Astrocyte of the spinal cord (primary cell): ENCODE data around the gene VILL.
A peak's percentile ranks its signal among the peaks of the same experiment; 100 is the strongest.

Experiments used
- DNase-seq: peaks from one replicate; pipeline ENCODE4 v3.0.0; 2011; ENCODE audit warnings: low read depth, low spot score
- H3K4me3 ChIP-seq: 2 replicates; pipeline ENCODE4 v1.5.1; 2011; ENCODE audit warnings: low read depth, mild to moderate bottlenecking, low read length, moderate library complexity
- in situ Hi-C: cut with HindIII; loops from 2 replicates; pipeline ENCODE4 v1.10.0; 2017; ENCODE audit warnings: low sequenced_read_pairs
- TF ChIP-seq, protein P1 (sequence below): IDR thresholded peaks from 2 replicates; pipeline ENCODE4 v1.5.1; 2012; ENCODE audit warnings: low read depth, mild to moderate bottlenecking, low read length, inconsistent platforms

Gene VILL

DNA sequence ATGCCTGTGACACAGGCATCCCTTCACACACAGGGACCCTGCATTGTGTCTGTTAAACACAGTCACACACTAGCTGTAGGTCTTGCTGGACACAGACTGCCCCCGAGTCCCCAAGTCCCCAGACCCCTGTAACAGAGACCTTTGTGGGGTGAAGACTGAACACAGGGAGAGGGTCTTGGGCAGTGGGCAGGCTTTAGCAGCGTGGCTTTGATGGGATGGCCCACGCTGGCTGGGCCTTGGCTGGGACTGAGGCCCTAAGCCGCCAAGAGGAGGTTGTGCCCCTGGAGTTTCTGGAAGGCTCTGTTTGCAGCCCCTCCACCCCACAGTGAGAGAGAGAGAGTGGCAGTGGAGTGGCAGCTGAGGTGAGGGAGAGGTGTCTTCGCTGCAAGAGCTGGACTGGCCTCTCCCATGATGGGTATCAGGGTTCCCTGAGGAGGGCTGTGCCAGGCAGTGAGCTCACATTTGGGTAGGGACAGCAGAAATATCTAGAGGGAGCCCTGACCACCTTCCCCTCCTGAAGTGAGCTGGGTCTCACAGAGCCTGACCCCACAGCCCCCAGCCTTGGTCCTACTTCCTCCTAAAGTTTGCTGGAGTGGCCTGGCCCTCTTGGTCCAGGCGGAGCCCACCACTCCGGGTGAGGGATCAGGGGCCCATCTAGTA, 635 bp upstream of the VILL start:
- no peak for DNase-seq
- H3K4me3 ChIP-seq = no peak overlapping the region
- TF ChIP-seq, protein P1, sequence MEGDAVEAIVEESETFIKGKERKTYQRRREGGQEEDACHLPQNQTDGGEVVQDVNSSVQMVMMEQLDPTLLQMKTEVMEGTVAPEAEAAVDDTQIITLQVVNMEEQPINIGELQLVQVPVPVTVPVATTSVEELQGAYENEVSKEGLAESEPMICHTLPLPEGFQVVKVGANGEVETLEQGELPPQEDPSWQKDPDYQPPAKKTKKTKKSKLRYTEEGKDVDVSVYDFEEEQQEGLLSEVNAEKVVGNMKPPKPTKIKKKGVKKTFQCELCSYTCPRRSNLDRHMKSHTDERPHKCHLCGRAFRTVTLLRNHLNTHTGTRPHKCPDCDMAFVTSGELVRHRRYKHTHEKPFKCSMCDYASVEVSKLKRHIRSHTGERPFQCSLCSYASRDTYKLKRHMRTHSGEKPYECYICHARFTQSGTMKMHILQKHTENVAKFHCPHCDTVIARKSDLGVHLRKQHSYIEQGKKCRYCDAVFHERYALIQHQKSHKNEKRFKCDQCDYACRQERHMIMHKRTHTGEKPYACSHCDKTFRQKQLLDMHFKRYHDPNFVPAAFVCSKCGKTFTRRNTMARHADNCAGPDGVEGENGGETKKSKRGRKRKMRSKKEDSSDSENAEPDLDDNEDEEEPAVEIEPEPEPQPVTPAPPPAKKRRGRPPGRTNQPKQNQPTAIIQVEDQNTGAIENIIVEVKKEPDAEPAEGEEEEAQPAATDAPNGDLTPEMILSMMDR = no peak
- in situ Hi-C loops = no loop called here

DNA sequence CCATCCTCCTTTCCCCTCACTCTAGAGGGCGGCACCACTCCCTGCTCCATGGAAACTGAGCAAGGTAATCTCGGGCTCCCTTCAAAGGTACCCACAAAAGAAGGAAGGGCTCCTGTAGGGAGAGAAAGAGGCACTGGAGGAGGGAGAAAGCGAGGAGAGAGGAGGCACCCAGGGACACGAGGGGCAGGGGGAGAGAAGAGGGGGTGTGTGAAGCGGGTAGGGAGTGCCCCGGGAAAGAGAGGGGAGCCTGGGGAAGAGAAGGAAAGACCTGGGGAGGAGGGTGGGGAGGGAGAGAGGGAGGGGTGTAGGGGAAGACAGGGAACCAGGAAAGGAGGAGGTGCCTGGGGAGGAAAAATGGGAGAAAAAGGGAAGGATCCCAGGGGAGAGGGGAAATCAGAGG, 523 bp downstream of the VILL start:
- TF ChIP-seq, protein P1 = no peak
- in situ Hi-C loops = no loop called here
- H3K4me3 ChIP-seq = no peak overlapping the region
- no peak for DNase-seq

DNA sequence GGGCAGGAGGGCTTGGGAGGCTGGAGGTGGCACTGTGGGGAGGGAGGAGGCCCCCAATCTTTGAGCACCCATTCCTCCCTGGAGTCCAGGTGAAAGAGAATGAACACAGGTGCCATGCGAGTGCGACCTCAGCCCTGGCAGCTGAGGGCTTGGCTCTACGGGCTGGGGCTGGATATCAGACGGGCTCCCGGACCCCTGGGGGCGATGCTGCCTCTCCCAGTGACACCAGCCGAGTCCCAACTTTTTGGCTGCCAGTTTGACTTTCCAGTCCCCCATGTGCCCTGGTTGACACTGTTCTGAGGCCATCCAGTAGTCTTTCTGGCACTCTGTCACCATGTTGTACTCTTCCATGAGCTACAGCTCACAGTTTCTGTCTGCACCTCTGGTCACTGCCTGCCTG, 1.2 kb downstream of the VILL start:
- TF ChIP-seq, protein P1 = no peak
- no peak for DNase-seq
- no peak overlapping the region for H3K4me3 ChIP-seq
- in situ Hi-C loops = no loop called here

DNA sequence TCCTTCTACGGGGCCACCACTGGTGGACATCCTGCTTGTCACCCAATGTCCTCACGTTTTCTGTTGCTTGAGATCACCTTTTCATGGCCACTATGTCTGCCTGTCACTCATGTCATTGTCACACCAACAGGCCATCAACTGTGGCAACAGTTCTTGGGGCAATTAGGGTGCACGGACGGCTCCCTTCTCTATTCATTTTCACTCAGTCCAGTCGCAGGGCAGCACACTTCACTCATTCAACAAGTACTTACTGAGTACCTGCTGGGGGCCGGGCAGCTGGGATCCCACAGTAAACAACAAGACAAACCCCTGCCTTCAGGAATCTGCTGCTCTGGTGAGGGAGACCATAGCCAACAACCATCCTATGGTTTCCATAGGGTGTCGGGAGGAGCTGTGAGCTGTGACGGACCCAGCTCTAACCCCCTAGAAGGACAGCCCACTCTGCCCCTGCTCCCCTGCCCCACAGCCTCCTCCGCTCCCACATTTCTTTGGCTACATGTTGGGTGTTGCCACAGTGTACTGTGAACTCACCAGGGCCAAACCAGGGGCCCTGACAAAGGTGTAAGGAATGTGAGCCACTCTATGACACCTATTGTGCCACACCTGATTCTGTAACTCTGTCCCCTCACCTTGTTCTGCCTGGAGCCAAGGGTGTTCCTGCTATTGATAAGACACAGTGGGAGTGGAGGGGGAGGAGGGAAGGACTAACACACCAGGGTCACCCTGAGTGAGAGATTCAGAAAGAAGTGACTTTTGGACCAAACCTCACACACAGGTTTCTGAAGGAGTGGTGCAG, 1.9 kb downstream of the VILL start:
- in situ Hi-C loops = no loop called here
- TF ChIP-seq, protein P1 = no peak
- DNase-seq = no peak
- H3K4me3 ChIP-seq = no peak overlapping the region

DNA sequence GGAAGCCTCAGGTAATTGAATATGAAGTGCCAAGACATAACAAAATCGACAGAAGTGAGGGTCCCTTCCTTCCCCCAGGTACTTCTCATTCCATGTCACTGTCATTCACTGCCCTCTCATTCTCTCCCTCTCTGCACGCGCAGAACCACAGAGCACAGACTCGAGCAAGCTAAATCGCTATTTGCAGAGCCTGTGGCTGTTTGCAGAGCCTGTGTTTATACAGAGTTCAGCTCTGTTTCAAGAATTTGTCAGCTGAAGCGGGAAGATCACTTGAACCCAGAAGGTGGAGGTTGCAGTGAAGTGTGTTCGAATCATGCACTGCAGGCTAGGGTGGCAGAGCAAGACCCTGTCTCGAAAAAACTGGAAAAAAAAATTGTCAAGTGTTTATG, 2.5 kb downstream of the VILL start:
- in situ Hi-C loops = no loop called here
- H3K4me3 ChIP-seq = no peak overlapping the region
- DNase-seq = no peak

DNA sequence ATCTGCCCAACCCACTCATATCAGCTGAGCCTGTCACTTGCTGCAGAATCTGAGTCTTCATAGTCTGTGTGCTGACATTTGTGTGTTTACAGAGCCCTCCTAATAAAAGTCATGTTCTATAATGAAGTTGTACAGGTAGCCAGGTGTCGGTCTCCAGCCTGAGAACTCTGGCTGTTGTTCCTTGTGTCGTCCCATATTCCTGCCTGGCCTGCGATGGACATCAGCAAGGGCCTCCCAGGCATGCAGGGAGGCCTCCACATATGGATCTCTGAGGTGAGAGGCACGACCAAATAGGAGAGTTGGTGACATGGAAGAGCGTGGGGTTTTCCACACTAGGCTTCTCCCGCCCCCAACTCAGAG, 2.9 kb downstream of the VILL start:
- peak overlapping the region; percentile 63 for H3K4me3 ChIP-seq
- in situ Hi-C loops = no loop called here
- TF ChIP-seq, protein P1 = no peak
- DNase-seq = no peak

More for the DNA sequence above, 2.5 kb downstream of the VILL start:
- TF ChIP-seq, protein P1 = no peak
